HG03196 (cell line): ENCODE results near the gene ARHGEF4.
"Not testable (repeated sequence)": the region's sequence is repeated elsewhere in the genome, so short reads cannot be mapped to it uniquely, and the experiment has no call there.

ENCODE experiments used
- ATAC-seq: cut with Tn5 transposase; IDR thresholded peaks from one replicate; pipeline ENCODE4 v1.9.1; 2021; ENCODE audit not compliant: unreplicated experiment

The ARHGEF4 gene

DNA sequence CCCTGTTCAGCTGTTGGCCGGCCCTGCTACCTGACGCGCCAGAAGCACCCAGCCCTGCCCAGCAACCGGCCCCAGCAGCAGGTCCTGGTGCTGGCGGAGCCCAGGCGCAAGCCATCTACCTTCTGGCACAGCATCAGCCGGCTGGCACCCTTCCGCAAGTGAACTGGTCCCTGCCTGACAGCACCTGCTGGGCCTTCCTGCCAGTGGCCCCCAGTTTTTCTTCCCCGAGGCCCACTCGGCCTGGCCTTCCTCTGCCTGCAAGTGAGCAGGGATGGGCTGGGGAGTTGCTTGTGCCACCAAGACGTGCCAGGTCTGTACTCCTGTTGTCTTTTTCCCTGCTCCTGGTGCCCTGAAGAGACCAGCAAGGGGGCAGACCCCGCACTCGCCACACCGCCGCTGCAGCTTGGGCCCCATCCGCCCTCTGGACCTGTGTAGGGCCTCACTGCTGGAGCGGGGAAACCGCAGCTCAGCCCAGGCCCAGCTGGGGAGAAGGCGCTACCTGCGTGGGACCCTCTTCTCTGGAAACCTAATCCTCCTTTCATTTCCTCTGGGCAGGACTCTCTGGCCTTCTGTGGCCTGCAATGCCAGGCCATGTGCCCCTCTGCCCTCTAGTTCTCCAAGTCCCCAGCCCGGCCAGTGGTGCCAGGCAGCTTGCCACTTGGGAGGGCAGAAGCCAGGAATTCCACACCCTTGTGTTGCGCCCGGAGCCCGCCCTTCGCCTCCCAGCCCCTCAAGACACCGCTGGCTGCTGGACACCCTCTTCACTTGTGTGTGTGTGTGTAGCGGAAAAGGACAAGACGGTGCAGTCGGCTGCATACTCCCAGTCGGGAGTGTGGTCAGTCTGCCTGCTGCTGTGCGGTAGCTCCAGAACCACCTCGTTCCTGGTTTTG, 209.6 kb downstream of the ARHGEF4 start:
- ATAC-seq = no peak

GRCh38 chr2:131046918-131047652, 210.4 kb downstream of the ARHGEF4 start:
- ATAC-seq = no peak

- no peak for ATAC-seq
Measured at GRCh38 chr2:131047920-131048560, 211.3 kb downstream of the ARHGEF4 start.

GRCh38 chr2:131048641-131049040, 211.9 kb downstream of the ARHGEF4 start:
- ATAC-seq = no peak

- ATAC-seq = no peak
Measured at GRCh38 chr2:131049150-131049718, 212.5 kb downstream of the ARHGEF4 start.

DNA sequence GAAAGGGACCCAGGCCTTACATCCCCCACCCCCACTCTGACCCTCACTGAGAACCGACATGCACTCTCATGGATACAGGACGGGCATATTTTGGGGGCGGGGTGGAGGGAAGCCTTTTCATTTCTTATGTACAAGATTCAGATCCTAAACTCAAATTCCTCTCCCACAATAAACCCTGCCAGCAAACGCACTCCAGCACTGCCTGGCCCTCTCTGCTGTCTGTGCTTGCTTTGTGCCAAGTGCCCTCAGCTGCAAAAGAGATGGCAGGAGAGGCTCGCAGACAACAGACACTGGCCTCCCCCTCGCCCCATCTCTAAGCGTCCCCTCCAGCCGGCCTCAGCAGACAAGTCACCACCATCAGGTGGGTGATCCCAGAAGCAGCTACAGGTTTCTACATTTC, 214.2 kb downstream of the ARHGEF4 start:
- ATAC-seq = no peak

DNA sequence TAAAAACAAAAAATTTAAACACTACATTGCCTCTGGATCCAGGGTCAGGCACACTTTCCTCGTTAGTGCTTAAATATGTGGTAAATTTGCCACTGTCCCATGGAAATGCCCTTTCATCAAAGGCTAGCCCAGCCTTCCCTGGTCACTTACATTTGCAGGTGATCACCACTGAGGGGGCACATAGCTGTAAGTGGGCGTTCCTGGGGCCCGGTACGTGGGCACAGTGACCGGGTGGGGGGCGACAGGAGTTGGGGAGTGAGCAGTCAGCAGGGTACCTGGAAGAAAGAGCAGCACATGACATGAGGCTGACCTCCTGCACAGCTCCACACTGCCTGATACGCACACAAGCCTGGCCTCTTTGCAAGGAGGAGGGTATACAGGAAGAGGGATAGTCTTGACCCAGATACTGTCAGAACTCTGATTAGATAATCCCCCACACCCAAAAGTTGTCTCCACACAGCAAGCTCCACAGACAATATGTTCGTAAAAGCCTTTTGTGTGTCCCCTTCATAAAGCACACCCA, 216.1 kb downstream of the ARHGEF4 start:
- no peak for ATAC-seq

DNA sequence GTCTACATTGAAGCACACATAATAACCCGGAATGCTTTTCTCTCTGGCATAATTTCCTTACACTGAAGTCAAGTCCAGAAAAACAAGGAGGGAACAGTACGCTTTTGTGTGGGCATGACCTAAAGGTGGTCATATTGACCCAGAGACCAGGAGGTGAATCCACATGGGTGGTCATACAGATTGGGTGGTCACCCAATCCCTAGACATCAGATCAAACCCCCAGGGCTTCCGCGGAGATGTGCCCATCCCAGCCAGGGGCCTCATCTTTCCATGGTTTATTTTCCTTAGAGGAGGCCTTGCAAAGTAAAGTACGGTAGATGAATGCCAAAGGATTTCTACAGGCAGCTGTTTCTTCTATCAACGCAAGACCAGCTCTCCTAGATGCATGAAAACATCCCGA, 217.8 kb downstream of the ARHGEF4 start:
- ATAC-seq = no peak

GRCh38 chr2:131055169-131056065, 218.7 kb downstream of the ARHGEF4 start:
- ATAC-seq = no peak

DNA sequence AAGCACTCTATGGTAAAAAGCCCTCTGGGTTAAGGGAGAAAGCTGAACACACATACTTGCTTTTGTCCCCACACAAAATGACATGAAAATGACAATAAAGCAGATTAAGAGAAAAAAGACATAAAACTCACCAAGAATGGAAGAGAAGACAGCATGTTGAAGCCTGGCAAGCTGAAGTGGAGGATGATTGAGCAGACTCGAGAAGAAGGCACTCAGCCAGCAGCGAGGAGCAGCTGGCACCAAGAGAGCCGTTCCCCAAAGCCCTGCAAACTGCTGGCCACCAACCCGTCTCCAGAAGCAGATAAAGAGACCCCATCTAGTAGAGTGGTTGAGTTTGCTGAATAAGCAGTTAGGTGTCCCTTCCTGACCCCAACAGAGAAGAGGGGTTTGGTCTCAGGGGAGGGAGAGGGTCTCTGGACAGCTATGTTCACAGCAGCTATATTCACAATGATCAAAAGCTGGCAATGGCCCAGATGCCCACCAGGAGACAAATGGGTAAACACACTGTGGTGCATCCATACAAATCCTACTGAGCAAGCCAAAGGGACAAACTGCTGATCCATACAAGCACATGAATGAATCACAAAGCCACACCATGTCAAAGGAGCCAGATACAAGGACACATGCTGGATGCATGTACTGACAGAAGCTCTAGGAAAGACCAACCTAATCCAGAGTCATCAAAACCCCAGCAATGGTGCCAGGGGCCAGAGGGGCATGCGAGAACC, 219.7 kb downstream of the ARHGEF4 start:
- ATAC-seq = no peak

DNA sequence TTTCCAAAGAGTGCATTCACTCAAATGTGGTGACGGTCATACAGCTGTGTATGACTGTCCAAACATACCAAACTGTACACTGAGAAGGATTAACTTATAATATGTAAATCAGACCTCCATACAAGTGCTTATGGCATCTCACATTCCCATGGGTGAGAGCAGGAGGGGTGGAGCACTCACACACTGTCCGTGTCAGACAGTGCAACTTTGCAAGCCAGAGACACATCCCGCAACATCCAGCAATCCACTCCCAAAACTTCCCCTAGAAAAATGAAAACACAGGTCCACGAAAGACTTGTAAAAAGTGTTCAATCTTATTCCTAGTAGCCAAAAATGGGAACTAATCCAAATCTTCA, 220.2 kb downstream of the ARHGEF4 start:
- ATAC-seq = no peak

- no peak for ATAC-seq
Measured at GRCh38 chr2:131058214-131058843, 221.6 kb downstream of the ARHGEF4 start.

DNA sequence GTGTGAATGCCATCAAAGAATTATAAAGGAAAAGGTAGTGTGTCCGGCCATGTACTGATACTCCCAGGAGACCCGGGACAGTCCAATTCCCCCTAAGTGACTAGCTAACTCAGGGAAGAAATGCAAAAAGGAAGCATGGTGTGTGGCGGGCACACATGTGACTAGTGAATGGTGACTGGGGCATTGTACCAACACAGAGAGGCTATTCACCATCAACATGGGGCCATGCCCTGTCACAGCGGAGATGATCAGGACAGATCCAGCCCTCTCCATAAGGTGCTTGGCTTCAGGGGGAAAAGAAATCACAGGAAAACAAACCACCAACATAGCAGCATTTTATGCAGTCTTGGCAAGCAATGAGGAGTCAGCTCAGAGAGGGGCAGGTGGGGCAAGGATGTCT, 222.2 kb downstream of the ARHGEF4 start:
- no peak for ATAC-seq

DNA sequence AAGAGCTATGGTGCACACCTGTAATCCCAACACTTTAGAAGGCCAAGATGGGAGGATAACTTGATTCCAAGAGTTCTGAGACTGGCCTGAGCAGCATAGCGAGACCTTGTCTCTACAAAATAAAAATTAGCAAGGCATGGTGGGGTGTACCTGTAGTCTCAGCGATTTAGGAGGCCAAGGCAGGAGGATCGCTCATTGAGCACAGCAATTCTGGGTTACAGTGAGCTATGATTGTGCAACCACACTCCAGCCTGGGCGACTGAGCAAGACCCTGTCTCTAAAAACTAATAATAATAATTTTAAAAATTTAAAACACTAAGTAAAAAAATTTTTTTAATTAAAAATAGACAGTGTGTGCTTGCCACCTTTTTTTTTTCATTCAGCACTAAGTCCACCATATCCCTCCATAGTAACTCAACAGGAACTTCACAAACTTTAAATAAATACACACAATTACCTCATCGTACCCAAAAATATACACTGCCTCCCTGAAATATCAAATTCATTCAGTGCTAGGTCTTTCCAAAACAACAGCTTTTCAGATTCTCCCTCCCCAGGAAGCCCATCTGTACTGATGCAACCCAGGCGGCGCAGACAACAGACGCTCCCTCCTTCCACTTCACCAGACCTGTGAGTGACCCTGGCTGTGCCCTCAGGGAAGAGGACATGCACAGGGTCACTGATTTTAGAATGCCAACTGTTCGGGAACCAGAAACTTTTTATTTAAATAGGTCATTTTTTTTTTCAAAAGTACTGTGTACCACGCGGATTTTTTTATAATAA, 227.0 kb downstream of the ARHGEF4 start:
- no peak for ATAC-seq

GRCh38 chr2:131064589-131065512, 228.1 kb downstream of the ARHGEF4 start:
- no peak for ATAC-seq

GRCh38 chr2:131067465-131068125, 230.9 kb downstream of the ARHGEF4 start:
- ATAC-seq = no peak

GRCh38 chr2:131068172-131068571, 231.5 kb downstream of the ARHGEF4 start:
- ATAC-seq = not testable (repeated sequence)
